Spleen (tissue), 11 donors: Measurements from ENCODE around the gene CPE. TPM values are rescaled to one million over a fixed set of nuclear protein-coding genes. Genes with fewer than 3 reads are reported as not detected.
"Not testable (repeated sequence)": the region's sequence is repeated elsewhere in the genome, so short reads cannot be mapped to it uniquely, and the experiment has no call there.

Experiments
- DNase-seq: peaks from one replicate; pipeline ENCODE4 v3.0.0-alpha.2; 2020
- H3K27ac ChIP-seq, 8 donors: fragments of 200-600 bp; sonication (generic) in 7 of 8; 1 replicate in 4 of 8; 2 replicates in 4 of 8; pipeline versions ENCODE4 v1.5.0 to v1.8.0; 2016 to 2021; ENCODE audit warnings: inconsistent platforms in 4 of 8, mild to moderate bottlenecking in 4 of 8, moderate library complexity in 1 of 8
- H3K27me3 ChIP-seq, 7 donors: fragments of 200-600 bp; sonication (generic) in 6 of 7; replicated peaks in 1 of 7; 1 replicate in 4 of 7; 2 replicates in 3 of 7; pipeline versions ENCODE4 v1.5.0 to v1.8.0; 2016 to 2021; ENCODE audit warnings: inconsistent platforms in 3 of 7, mild to moderate bottlenecking in 1 of 7
- H3K36me3 ChIP-seq, 6 donors: fragments of 200-600 bp; sonication (generic) in 5 of 6; 1 replicate in 4 of 6; 2 replicates in 2 of 6; pipeline versions ENCODE4 v1.5.0 to v1.8.0; 2016 to 2021; ENCODE audit warnings: inconsistent platforms in 2 of 6
- H3K4me1 ChIP-seq, 6 donors: fragments of 200-600 bp; sonication (generic) in 5 of 6; 1 replicate in 3 of 6; 2 replicates in 3 of 6; pipeline versions ENCODE4 v1.5.0 to v1.8.0; 2016 to 2021; ENCODE audit warnings: inconsistent platforms in 3 of 6
- H3K4me3 ChIP-seq, 8 donors: fragments of 200-600 bp; sonication (generic) in 7 of 8; 1 replicate in 4 of 8; 2 replicates in 4 of 8; pipeline versions ENCODE4 v1.5.0 to v1.8.0; 2016 to 2021; ENCODE audit warnings: inconsistent platforms in 4 of 8, mild to moderate bottlenecking in 4 of 8, moderate library complexity in 2 of 8
- H3K9me3 ChIP-seq, 8 donors: fragments of 200-600 bp; sonication (generic) in 7 of 8; 1 replicate in 4 of 8; 2 replicates in 4 of 8; pipeline versions ENCODE4 v1.5.0 to v1.8.0; 2016 to 2021; ENCODE audit warnings: inconsistent platforms in 4 of 8
- POLR2A ChIP-seq, 3 donors: fragments of 450-650 bp; IDR thresholded peaks; one replicate each; pipeline ENCODE4 v1.5.1; 2017; ENCODE audit warnings: antibody characterized with exemption in 3 of 3, mild to moderate bottlenecking in 1 of 3
- POLR2AphosphoS5 ChIP-seq, 3 donors: sonication (generic); formaldehyde crosslinking; IDR thresholded peaks; one replicate each; pipeline ENCODE4 v1.5.1; 2017; ENCODE audit warnings: antibody characterized with exemption in 3 of 3
- WGBS, 5 donors: extraction: QIAGEN DNeasy Blood & Tissue Kit in 3 of 5; methylation state at CpG; one replicate each; pipeline versions ENCODE4 v1.1.5 to v1.1.7; 2013 to 2018; 5-methylcytosine and 5-hydroxymethylcytosine counted together
- intact Hi-C: fragments of 100-400 bp; cut with DNase I; formaldehyde crosslinking; loops from one replicate; pipeline ENCODE4 v1.15.0; 2023; ENCODE audit warnings: low total_unique reads
- polyA plus RNA-seq, 3 donors: library from polyadenylated mRNA; stranded (reverse); fragments of 200-250 nt; gene quantifications; one replicate each; pipeline ENCODE4 v1.2.1, GENCODE V29; 2013
- total RNA-seq, 7 donors: library from RNA; depleted of rRNA in 3 of 7; stranded (reverse); fragments of >200 nt in 3 of 7; fragmentation: NEBNext Ultra II Directional in 4 of 7; extraction: Animal tissue kit (Norgen Biotek cat#: 25700) in 4 of 7; gene quantifications; one replicate each; pipeline versions ENCODE4 v1.1.0 to v1.2.1, GENCODE V29; 2016 to 2021
- TF ChIP-seq, protein P1 (sequence below), 11 experiments: fragments of 200-600 bp in 7 of 11; fragments of 450-650 bp in 4 of 11; sonication (generic) in 4 of 11; IDR thresholded peaks in 8 of 11; conservative IDR thresholded peaks in 3 of 11; 1 replicate in 7 of 11; 2 replicates in 4 of 11; pipeline versions ENCODE4 v1.4.0 to v1.8.0; 2016 to 2021; ENCODE audit warnings: antibody characterized with exemption in 11 of 11, inconsistent platforms in 4 of 11, mild to moderate bottlenecking in 1 of 11
- donor health status: healthy with polysubstance abuse.
- donor health status: DM: no; HTN: no; CAD: no; lungs with moderate emphysema.
- donor health status: DM: no; HTN: no; CAD: no.
- donor health status: Bipolar disorder and iron deficiency.
- donor health status: healthy.
- donor health status: DM: no; HTN: no; CAD: no.
- donor health status: DM: yes; HTN: yes; CAD: no.

Gene CPE
- total and polyA plus RNA-seq, 10 donors = 1.5 to 9.8 (median 6.2) TPM

DNA sequence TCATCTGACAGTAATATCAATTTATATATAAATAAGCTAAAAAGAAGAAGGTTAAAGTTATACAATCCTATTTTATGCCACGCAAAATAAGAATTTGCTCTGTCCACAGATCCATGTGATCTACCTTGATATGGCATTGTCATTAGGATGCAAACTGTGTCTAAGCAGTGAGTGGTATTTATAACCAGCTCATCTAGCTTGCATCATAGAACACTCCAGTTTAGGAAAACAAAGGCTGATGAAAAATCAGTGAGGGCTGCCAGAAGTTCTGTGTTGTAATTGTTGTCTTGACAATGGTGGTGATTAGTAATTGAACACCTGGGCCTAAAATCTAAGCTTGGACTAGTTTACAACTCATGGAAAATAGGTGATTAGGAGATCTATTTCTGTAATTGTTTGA, 111.0 kb downstream of the CPE start:
- peaks cover 0 to 52% (median 0%) of the 10 kb centered on the region in 7 donors for H3K27me3 ChIP-seq
- WGBS, 5 donors = 72 to 93% (median 84%) methylated on average over 1 of the region's 1 CpG
- no peak overlapping the region for H3K4me3 ChIP-seq
- no peaks in the 10 kb centered on the region for H3K36me3 ChIP-seq
- no peak for DNase-seq
- H3K9me3 ChIP-seq = no peaks in the 10 kb centered on the region
- intact Hi-C loops = loop anchor here (10.0 kb wide), 1 partner anchor 605 kb away; no protein-coding TSS in a partner anchor
- peaks cover 0 to 9% (median 7%) of the 10 kb centered on the region in 6 donors for H3K4me1 ChIP-seq
- H3K27ac ChIP-seq = no peak overlapping the region
- no peak for TF ChIP-seq POLR2A (IDR thresholded peaks at IDR 0.05)
- TF ChIP-seq, protein P1, sequence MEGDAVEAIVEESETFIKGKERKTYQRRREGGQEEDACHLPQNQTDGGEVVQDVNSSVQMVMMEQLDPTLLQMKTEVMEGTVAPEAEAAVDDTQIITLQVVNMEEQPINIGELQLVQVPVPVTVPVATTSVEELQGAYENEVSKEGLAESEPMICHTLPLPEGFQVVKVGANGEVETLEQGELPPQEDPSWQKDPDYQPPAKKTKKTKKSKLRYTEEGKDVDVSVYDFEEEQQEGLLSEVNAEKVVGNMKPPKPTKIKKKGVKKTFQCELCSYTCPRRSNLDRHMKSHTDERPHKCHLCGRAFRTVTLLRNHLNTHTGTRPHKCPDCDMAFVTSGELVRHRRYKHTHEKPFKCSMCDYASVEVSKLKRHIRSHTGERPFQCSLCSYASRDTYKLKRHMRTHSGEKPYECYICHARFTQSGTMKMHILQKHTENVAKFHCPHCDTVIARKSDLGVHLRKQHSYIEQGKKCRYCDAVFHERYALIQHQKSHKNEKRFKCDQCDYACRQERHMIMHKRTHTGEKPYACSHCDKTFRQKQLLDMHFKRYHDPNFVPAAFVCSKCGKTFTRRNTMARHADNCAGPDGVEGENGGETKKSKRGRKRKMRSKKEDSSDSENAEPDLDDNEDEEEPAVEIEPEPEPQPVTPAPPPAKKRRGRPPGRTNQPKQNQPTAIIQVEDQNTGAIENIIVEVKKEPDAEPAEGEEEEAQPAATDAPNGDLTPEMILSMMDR (IDR thresholded peaks at IDR 0.05 in 8 of 11, conservative IDR thresholded peaks at IDR 0.05 in 3 of 11) = no peak
- TF ChIP-seq POLR2AphosphoS5 (IDR thresholded peaks at IDR 0.05) = no peak

DNA sequence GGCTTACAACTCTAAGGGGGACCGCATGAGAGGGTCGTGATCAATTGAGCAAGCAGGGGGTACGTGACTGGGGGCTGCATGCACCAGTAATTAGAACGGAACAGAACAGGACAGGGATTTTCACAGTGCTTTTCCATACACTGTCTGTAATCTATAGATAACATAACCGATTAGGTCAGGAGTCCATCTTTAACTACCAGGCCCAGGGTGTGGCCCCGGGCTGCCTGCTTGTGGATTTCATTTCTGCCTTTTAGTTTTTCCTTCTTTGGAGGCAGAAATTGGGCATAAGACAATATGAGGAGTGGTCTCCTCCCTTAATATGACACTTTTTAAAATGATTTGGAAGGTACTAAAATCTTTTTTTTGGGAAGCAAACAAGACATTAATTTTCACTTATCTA, 113.8 kb downstream of the CPE start:
- not testable (repeated sequence) for H3K4me1 ChIP-seq, H3K4me3 ChIP-seq, H3K9me3 ChIP-seq, DNase-seq, H3K36me3 ChIP-seq, H3K27ac ChIP-seq
- peaks cover 0 to 40% (median 0%) of the 10 kb centered on the region in 7 donors for H3K27me3 ChIP-seq
- intact Hi-C loops = loop anchor here (10.0 kb wide), 1 partner anchor 602 kb away; no protein-coding TSS in a partner anchor
- 73 to 86% (median 76%) methylated on average over 6 of the region's 6 CpGs for WGBS, 5 donors

DNA sequence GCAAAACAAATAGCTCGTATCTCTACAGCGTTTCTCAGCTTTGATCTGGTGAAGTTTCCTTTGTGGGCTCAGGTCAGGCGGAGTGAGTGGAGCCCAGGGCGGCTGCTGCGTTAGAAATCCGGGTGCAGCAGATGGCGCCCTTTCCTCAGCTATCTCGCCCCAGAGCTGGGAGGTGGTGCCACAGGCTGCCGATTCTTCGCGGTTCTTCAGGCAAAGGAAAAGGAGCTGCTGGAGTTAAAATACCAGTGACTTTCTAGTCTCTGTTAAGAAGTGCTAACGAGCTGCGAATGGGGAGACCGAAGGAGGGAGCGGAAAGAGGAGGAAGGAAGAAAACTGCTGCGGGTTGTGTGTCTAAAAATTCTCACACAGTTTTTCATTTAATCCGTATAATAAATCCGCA, 114.6 kb downstream of the CPE start:
- DNase-seq = peak; percentile 87
- no peak overlapping the region for H3K27ac ChIP-seq
- intact Hi-C loops = loop anchor here (10.0 kb wide), 1 partner anchor 601 kb away; no protein-coding TSS in a partner anchor
- H3K9me3 ChIP-seq = no peaks in the 10 kb centered on the region
- no peaks in the 10 kb centered on the region for H3K36me3 ChIP-seq
- H3K4me3 ChIP-seq = peak overlapping the region in 1 of 8 donors; percentile 32
- H3K4me1 ChIP-seq = peaks cover 0 to 9% (median 7%) of the 10 kb centered on the region in 6 donors
- WGBS, 5 donors = 4 to 6% (median 5%) methylated on average over 18 of the region's 18 CpGs
- H3K27me3 ChIP-seq = peaks cover 0 to 36% (median 0%) of the 10 kb centered on the region in 7 donors
- TF ChIP-seq POLR2AphosphoS5 (IDR thresholded peaks at IDR 0.05) = no peak
- TF ChIP-seq, protein P1 (IDR thresholded peaks at IDR 0.05 in 8 of 11, conservative IDR thresholded peaks at IDR 0.05 in 3 of 11) = peak in 10 of 11 experiments; percentile 7 to 70 (median 53)

DNA sequence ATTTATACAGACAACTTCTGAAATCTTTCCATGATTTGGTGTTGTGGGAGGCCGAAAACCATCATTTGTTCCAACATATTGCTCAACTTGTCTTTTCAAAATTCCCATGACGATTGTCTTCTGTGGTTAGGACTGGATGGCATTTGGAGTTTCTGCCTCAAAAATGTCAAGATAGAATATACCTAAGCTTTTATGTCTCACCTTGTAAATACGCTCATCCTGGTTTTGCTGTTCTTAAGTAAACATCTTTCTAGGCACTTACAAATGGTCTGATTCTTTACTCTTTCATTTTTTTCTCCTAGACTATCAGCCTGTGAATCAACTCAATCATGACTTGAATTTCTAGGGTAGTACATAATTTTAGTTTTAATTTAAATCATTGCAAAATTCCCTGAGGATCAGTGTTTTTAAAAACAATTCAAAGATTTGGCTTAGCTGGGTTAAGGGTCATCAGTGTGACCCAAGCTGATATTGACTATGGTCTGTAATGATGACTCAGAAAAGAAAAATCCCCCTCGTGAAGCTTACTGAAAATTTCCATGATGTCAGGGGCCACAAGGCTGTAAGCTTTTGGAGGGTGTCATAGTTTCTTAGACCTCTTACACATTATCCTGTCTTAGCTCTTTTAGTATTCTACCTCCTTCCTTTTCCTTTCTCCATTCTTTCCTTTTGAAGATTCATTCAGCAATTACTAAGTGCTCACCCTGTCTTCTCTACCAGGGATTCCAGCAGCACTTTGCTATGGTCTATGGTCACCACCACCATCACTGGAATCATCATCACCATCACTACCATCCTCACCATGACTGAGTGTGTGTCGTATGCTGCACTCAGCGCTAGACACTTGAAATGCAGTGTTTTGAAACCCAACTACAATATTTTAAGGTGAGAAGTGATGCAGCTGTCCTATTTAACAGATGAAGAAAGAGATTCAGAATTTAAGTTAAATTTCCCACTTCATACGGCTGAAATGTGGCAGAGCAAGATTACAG, 124.4 kb downstream of the CPE start:
- H3K4me1 ChIP-seq = no peaks in the 10 kb centered on the region
- WGBS, 5 donors = 79 to 93% (median 87%) methylated on average over 7 of the region's 7 CpGs
- DNase-seq = no peak
- intact Hi-C loops = no loop called here
- no peaks in the 10 kb centered on the region for H3K36me3 ChIP-seq
- no peak overlapping the region for H3K4me3 ChIP-seq
- peaks cover 0 to 6% (median 0%) of the 10 kb centered on the region in 7 donors for H3K27me3 ChIP-seq
- H3K9me3 ChIP-seq = no peaks in the 10 kb centered on the region
- TF ChIP-seq POLR2A (IDR thresholded peaks at IDR 0.05) (no peak), POLR2AphosphoS5 (IDR thresholded peaks at IDR 0.05) (no peak)
- TF ChIP-seq, protein P1 (IDR thresholded peaks at IDR 0.05 in 8 of 11, conservative IDR thresholded peaks at IDR 0.05 in 3 of 11) = no peak
- no peak overlapping the region for H3K27ac ChIP-seq
